ENCODE results near the gene ACYP1.

ACYP1 gene

GRCh38 chr14:75048101-75048500 is 15.7 kb downstream of the ACYP1 start:
- no peak for TF ChIP-seq CTCF (IDR thresholded peaks at IDR 0.05; ENCODE audit: insufficient read depth, low read length)
- TF ChIP-seq REST (IDR thresholded peaks at IDR 0.05; ENCODE audit: insufficient replicate concordance, low read depth): no peak
- no peak for TF ChIP-seq SPI1 (IDR thresholded peaks at IDR 0.05; ENCODE audit: borderline replicate concordance, low read depth)
- no peak for TF ChIP-seq GABPA (IDR thresholded peaks at IDR 0.05; ENCODE audit: low read depth)
- TF ChIP-seq POLR2AphosphoS5 (IDR thresholded peaks at IDR 0.05; ENCODE audit: low read depth): no peak
- no peak overlapping the region for H3K27ac ChIP-seq (replicated peaks)
- no peak overlapping the region for H3K4me3 ChIP-seq (replicated peaks; ENCODE audit: insufficient read depth, low read length)
- no peak for DNase-seq (ENCODE audit: low read depth in 1 of 2, low spot score in 1 of 2)
- no peaks in the 10 kb centered on the region for H3K27me3 ChIP-seq (ENCODE audit: insufficient read depth, poor library complexity, severe bottlenecking)

- H3K27me3 ChIP-seq (ENCODE audit: insufficient read depth, poor library complexity, severe bottlenecking): no peaks in the 10 kb centered on the region
- H3K27ac ChIP-seq (replicated peaks): no peak overlapping the region
- no peak for DNase-seq (ENCODE audit: low read depth in 1 of 2, low spot score in 1 of 2)
- no peak for TF ChIP-seq REST (IDR thresholded peaks at IDR 0.05; ENCODE audit: insufficient replicate concordance, low read depth)
- TF ChIP-seq GABPA (IDR thresholded peaks at IDR 0.05; ENCODE audit: low read depth): no peak
- TF ChIP-seq POLR2AphosphoS5 (IDR thresholded peaks at IDR 0.05; ENCODE audit: low read depth): no peak
- TF ChIP-seq CTCF (IDR thresholded peaks at IDR 0.05; ENCODE audit: insufficient read depth, low read length): no peak
- no peak for TF ChIP-seq SPI1 (IDR thresholded peaks at IDR 0.05; ENCODE audit: borderline replicate concordance, low read depth)
- no peak overlapping the region for H3K4me3 ChIP-seq (replicated peaks; ENCODE audit: insufficient read depth, low read length)
Measured at GRCh38 chr14:75047506-75047905, 16.3 kb downstream of the ACYP1 start.

GRCh38 chr14:75046899-75047298 is 16.9 kb downstream of the ACYP1 start:
- no peaks in the 10 kb centered on the region for H3K27me3 ChIP-seq (ENCODE audit: insufficient read depth, poor library complexity, severe bottlenecking)
- TF ChIP-seq REST (IDR thresholded peaks at IDR 0.05; ENCODE audit: insufficient replicate concordance, low read depth): no peak
- no peak for TF ChIP-seq GABPA (IDR thresholded peaks at IDR 0.05; ENCODE audit: low read depth)
- TF ChIP-seq POLR2AphosphoS5 (IDR thresholded peaks at IDR 0.05; ENCODE audit: low read depth): no peak
- TF ChIP-seq CTCF (IDR thresholded peaks at IDR 0.05; ENCODE audit: insufficient read depth, low read length): no peak
- TF ChIP-seq SPI1 (IDR thresholded peaks at IDR 0.05; ENCODE audit: borderline replicate concordance, low read depth): no peak
- DNase-seq (ENCODE audit: low read depth in 1 of 2, low spot score in 1 of 2): no peak
- H3K4me3 ChIP-seq (replicated peaks; ENCODE audit: insufficient read depth, low read length): no peak overlapping the region
- no peak overlapping the region for H3K27ac ChIP-seq (replicated peaks)
